DND-41 (cell line): ENCODE data around the gene HNRNPDL.

Source experiments
- CTCF ChIP-seq: IDR thresholded peaks from 2 replicates; pipeline ENCODE4 v1.5.1; 2012; ENCODE audit warnings: borderline replicate concordance, low read length, moderate library complexity, mild to moderate bottlenecking; ENCODE audit not compliant: poor library complexity, severe bottlenecking; ENCODE audit errors: extremely low read depth
- EZH2 ChIP-seq: IDR thresholded peaks from 3 replicates; pipeline ENCODE4 v1.6.1; 2012; ENCODE audit warnings: borderline replicate concordance, low read depth, mild to moderate bottlenecking, moderate library complexity, low read length, inconsistent platforms; ENCODE audit not compliant: severe bottlenecking

GRCh38 chr4:82463221-82463620, 33.0 kb upstream of the HNRNPDL start:
- TF ChIP-seq CTCF, result no peak
- no peak for TF ChIP-seq EZH2
